DND-41 (cell line): ENCODE results near the gene PCAT6.

Experiments used
- ATAC-seq: fragments of 200-7000 bp; cut with Tn5 transposase; 3 replicates; pipeline ENCODE4 v1.9.1; 2021; ENCODE audit warnings: low read depth; ENCODE audit not compliant: insufficient read depth
- DNase-seq: peaks from one replicate; pipeline ENCODE4 v3.0.0-alpha.2; 2020
- H2AFZ ChIP-seq: 2 replicates; pipeline ENCODE4 v1.6.0; 2012; ENCODE audit warnings: low read depth, low read length
- H3K27ac ChIP-seq: 2 replicates; pipeline ENCODE4 v1.5.1; 2012; ENCODE audit warnings: low read length, inconsistent platforms
- H3K27me3 ChIP-seq: fragments of 200-600 bp; sonication (generic); 2 replicates; pipeline ENCODE4 v1.6.0; 2012; ENCODE audit warnings: low read length, mild to moderate bottlenecking, inconsistent platforms; ENCODE audit not compliant: insufficient read depth, poor library complexity
- H3K36me3 ChIP-seq: 2 replicates; pipeline ENCODE4 v1.5.1; 2012; ENCODE audit warnings: low read length, inconsistent platforms; ENCODE audit not compliant: insufficient read depth
- H3K4me1 ChIP-seq: 2 replicates; pipeline ENCODE4 v1.5.1; 2012; ENCODE audit warnings: mild to moderate bottlenecking, low read length; ENCODE audit not compliant: insufficient read depth
- H3K4me2 ChIP-seq: 2 replicates; pipeline ENCODE4 v1.6.0; 2012; ENCODE audit warnings: mild to moderate bottlenecking, moderate library complexity, low read length, inconsistent platforms; ENCODE audit not compliant: insufficient read depth
- H3K4me3 ChIP-seq, 2 experiments: fragments of 200-600 bp in 1 of 2; shearing (Covaris generic) in 1 of 2; 2 replicates each; pipeline ENCODE4 v1.5.1; 2012 to 2016; ENCODE audit warnings: inconsistent platforms in 2 of 2, low read length in 2 of 2, mild to moderate bottlenecking in 2 of 2, low read depth in 1 of 2, moderate library complexity in 1 of 2
- H3K79me2 ChIP-seq: 2 replicates; pipeline ENCODE4 v1.6.0; 2012; ENCODE audit warnings: low read length, inconsistent platforms; ENCODE audit not compliant: insufficient read depth
- H3K9ac ChIP-seq: 2 replicates; pipeline ENCODE4 v1.6.0; 2012; ENCODE audit warnings: low read depth, mild to moderate bottlenecking, inconsistent platforms, low read length, moderate library complexity
- H3K9me3 ChIP-seq: 2 replicates; pipeline ENCODE4 v1.5.1; 2012; ENCODE audit warnings: low read length, moderate library complexity, mild to moderate bottlenecking, inconsistent platforms; ENCODE audit not compliant: insufficient read depth, severe bottlenecking
- H4K20me1 ChIP-seq: 2 replicates; pipeline ENCODE4 v1.6.0; 2012; ENCODE audit warnings: low read length; ENCODE audit not compliant: insufficient read depth
- CTCF ChIP-seq: IDR thresholded peaks from 2 replicates; pipeline ENCODE4 v1.5.1; 2012; ENCODE audit warnings: borderline replicate concordance, low read length, moderate library complexity, mild to moderate bottlenecking; ENCODE audit not compliant: poor library complexity, severe bottlenecking; ENCODE audit errors: extremely low read depth
- EZH2 ChIP-seq: IDR thresholded peaks from 3 replicates; pipeline ENCODE4 v1.6.1; 2012; ENCODE audit warnings: borderline replicate concordance, low read depth, mild to moderate bottlenecking, moderate library complexity, low read length, inconsistent platforms; ENCODE audit not compliant: severe bottlenecking

PCAT6 gene

GRCh38 chr1:202844259-202844658 is 33.5 kb downstream of the PCAT6 start:
- Histone ChIP-seq H3K79me2 (no peaks in the 10 kb centered on the region), H4K20me1 (no peaks in the 10 kb centered on the region), H3K4me3 (no peak overlapping the region), H3K9me3 (no peaks in the 10 kb centered on the region), H3K4me1 (no peaks in the 10 kb centered on the region), H2AFZ (no peak overlapping the region), H3K4me2 (no peak overlapping the region), H3K36me3 (no peaks in the 10 kb centered on the region), H3K9ac (no peak overlapping the region), H3K27ac (no peak overlapping the region), H3K27me3 (peaks cover 6% of the 10 kb centered on the region)
- DNase-seq (no peak), ATAC-seq (no peak)
- TF ChIP-seq CTCF (no peak), EZH2 (no peak)

GRCh38 chr1:202844935-202845334 is 34.2 kb downstream of the PCAT6 start:
- Histone ChIP-seq H3K27me3 (peaks cover 6% of the 10 kb centered on the region), H3K27ac (no peak overlapping the region), H3K4me1 (no peaks in the 10 kb centered on the region), H3K36me3 (no peaks in the 10 kb centered on the region), H3K79me2 (no peaks in the 10 kb centered on the region), H3K9ac (no peak overlapping the region), H4K20me1 (no peaks in the 10 kb centered on the region), H3K4me2 (no peak overlapping the region), H2AFZ (no peak overlapping the region), H3K9me3 (no peaks in the 10 kb centered on the region), H3K4me3 (no peak overlapping the region)
- TF ChIP-seq CTCF (no peak), EZH2 (no peak)
- DNase-seq (no peak), ATAC-seq (no peak)

- no peak overlapping the region for H2AFZ ChIP-seq
- no peak overlapping the region for H3K4me2 ChIP-seq
- H3K4me1 ChIP-seq, result no peaks in the 10 kb centered on the region
- no peaks in the 10 kb centered on the region for H3K36me3 ChIP-seq
- H3K27ac ChIP-seq, result no peak overlapping the region
- no peaks in the 10 kb centered on the region for H3K9me3 ChIP-seq
- ATAC-seq (no peak), DNase-seq (no peak)
- H3K79me2 ChIP-seq, result no peaks in the 10 kb centered on the region
- H3K4me3 ChIP-seq, result no peak overlapping the region
- peaks cover 6% of the 10 kb centered on the region for H3K27me3 ChIP-seq
- no peaks in the 10 kb centered on the region for H4K20me1 ChIP-seq
- TF ChIP-seq CTCF, result no peak
- no peak for TF ChIP-seq EZH2
- no peak overlapping the region for H3K9ac ChIP-seq
Measured at GRCh38 chr1:202848191-202848542, 37.4 kb downstream of the PCAT6 start.

- no peak overlapping the region for H3K9ac ChIP-seq
- no peaks in the 10 kb centered on the region for H3K36me3 ChIP-seq
- no peaks in the 10 kb centered on the region for H4K20me1 ChIP-seq
- no peak overlapping the region for H3K27ac ChIP-seq
- ATAC-seq, result no peak
- H3K4me1 ChIP-seq, result no peaks in the 10 kb centered on the region
- H3K4me3 ChIP-seq, result no peak overlapping the region
- no peaks in the 10 kb centered on the region for H3K9me3 ChIP-seq
- H3K79me2 ChIP-seq, result no peaks in the 10 kb centered on the region
- DNase-seq, result no peak
- peaks cover 2% of the 10 kb centered on the region for H3K27me3 ChIP-seq
- TF ChIP-seq EZH2 (no peak), CTCF (no peak)
- H2AFZ ChIP-seq, result no peak overlapping the region
- H3K4me2 ChIP-seq, result no peak overlapping the region
Measured at GRCh38 chr1:202850593-202851362, 40.0 kb downstream of the PCAT6 start.
